ENCODE results near the gene SPINT3.

The SPINT3 gene, protein sequence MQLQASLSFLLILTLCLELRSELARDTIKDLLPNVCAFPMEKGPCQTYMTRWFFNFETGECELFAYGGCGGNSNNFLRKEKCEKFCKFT

DNA sequence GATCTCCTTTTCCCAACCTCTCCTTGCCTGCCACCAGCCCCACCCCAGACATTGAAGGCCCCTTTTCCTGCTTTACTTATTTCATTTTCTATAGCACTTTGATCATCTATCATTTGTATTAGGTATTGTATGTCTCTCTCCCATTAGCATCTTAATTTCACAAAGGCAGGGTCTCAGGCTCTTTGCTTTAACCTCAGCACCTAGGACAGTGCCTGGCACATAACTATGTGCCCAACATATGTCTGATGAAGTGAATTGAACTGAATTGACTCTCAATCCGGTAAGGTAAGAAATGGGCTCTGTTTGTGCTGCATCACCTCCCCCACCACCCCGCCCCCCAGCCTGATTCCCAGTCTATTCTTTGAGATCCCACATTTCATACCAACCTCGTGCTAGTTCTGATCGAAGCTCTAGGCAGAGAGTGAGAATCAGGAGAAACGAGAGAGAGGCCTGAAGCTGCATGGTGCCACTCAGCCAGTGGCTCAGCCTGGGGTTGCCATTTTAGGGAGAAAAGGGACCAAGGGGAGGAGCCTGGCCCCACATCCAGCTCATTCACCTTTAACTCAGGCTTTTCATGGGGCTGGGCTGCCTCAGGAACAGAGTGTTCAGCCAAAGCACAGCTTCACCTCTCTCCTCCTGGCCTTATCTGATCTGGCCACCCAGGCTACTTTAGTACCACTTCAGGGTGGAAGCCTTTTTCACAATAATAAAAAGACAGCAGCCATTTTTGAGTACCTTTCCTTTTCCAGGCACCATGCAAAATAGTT is at the start of gene SPINT3:
TSS of gene SPINT3 (minus strand) at position 476 of the 767 bp plus-strand sequence. CDS start at position 462, 14 bp downstream.
- TF ChIP-seq TCF12 (IDR thresholded peaks at IDR 0.05; ENCODE audit: low read depth), result no peak
- TF ChIP-seq, protein P1, sequence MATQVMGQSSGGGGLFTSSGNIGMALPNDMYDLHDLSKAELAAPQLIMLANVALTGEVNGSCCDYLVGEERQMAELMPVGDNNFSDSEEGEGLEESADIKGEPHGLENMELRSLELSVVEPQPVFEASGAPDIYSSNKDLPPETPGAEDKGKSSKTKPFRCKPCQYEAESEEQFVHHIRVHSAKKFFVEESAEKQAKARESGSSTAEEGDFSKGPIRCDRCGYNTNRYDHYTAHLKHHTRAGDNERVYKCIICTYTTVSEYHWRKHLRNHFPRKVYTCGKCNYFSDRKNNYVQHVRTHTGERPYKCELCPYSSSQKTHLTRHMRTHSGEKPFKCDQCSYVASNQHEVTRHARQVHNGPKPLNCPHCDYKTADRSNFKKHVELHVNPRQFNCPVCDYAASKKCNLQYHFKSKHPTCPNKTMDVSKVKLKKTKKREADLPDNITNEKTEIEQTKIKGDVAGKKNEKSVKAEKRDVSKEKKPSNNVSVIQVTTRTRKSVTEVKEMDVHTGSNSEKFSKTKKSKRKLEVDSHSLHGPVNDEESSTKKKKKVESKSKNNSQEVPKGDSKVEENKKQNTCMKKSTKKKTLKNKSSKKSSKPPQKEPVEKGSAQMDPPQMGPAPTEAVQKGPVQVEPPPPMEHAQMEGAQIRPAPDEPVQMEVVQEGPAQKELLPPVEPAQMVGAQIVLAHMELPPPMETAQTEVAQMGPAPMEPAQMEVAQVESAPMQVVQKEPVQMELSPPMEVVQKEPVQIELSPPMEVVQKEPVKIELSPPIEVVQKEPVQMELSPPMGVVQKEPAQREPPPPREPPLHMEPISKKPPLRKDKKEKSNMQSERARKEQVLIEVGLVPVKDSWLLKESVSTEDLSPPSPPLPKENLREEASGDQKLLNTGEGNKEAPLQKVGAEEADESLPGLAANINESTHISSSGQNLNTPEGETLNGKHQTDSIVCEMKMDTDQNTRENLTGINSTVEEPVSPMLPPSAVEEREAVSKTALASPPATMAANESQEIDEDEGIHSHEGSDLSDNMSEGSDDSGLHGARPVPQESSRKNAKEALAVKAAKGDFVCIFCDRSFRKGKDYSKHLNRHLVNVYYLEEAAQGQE (IDR thresholded peaks at IDR 0.05; ENCODE audit: low read depth), result peak; percentile 82
- no peak for TF ChIP-seq TEAD4 (IDR thresholded peaks at IDR 0.05)
- no peak for TF ChIP-seq YY1 (IDR thresholded peaks at IDR 0.05; ENCODE audit: low read depth)
- TF ChIP-seq, protein P2, sequence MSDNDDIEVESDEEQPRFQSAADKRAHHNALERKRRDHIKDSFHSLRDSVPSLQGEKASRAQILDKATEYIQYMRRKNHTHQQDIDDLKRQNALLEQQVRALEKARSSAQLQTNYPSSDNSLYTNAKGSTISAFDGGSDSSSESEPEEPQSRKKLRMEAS (IDR thresholded peaks at IDR 0.05), result no peak
- no peak for TF ChIP-seq RAD21 (IDR thresholded peaks at IDR 0.05; ENCODE audit: low read depth)
- no peak for TF ChIP-seq TAF1 (IDR thresholded peaks at IDR 0.05; ENCODE audit: low read depth)
- no peak for TF ChIP-seq FOXM1 (IDR thresholded peaks at IDR 0.05; ENCODE audit: borderline replicate concordance, low read depth)

DNA sequence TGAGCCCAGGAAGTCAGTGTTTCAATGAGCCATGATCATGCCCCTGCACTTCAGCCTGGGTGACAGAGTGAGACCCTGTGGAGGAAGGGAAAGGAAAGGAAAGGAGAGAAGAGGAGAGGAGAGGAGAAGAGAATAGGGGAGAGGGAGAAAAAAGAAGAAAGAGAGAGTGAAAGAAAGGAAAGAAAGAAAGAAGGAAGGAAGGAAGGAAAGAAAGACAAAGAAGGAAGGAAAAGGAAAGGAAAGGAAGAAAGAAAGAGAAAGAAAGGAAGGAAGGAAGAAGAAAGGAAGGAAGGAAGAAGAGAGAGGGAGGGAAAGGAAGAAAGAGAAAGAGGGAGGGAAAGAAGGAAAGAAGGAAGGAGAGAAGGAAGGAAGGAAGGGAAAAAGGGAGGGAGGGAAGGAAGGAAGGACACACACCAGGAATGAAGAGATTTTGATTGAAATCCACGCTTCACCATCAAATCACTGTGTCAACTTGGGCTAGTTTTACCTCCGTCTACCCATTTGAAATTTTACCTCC is 49.4 kb upstream of the SPINT3 start:
- TF ChIP-seq CREB1 (IDR thresholded peaks at IDR 0.05; ENCODE audit: low read depth) (no peak), TEAD4 (IDR thresholded peaks at IDR 0.05) (no peak), YY1 (IDR thresholded peaks at IDR 0.05; ENCODE audit: low read depth) (no peak), FOXM1 (IDR thresholded peaks at IDR 0.05; ENCODE audit: borderline replicate concordance, low read depth) (no peak), NFIC (IDR thresholded peaks at IDR 0.05) (no peak), EP300 (IDR thresholded peaks at IDR 0.05; ENCODE audit: borderline replicate concordance) (no peak), TAF1 (IDR thresholded peaks at IDR 0.05; ENCODE audit: low read depth) (no peak), TCF12 (IDR thresholded peaks at IDR 0.05; ENCODE audit: low read depth) (no peak), ZBTB7A (IDR thresholded peaks at IDR 0.05; ENCODE audit: low read depth) (no peak), RAD21 (IDR thresholded peaks at IDR 0.05; ENCODE audit: low read depth) (no peak), EGR1 (IDR thresholded peaks at IDR 0.05) (no peak), CEBPB (IDR thresholded peaks at IDR 0.05) (no peak)
- TF ChIP-seq, protein P3, sequence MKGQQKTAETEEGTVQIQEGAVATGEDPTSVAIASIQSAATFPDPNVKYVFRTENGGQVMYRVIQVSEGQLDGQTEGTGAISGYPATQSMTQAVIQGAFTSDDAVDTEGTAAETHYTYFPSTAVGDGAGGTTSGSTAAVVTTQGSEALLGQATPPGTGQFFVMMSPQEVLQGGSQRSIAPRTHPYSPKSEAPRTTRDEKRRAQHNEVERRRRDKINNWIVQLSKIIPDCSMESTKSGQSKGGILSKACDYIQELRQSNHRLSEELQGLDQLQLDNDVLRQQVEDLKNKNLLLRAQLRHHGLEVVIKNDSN (IDR thresholded peaks at IDR 0.05), result no peak
- TF ChIP-seq, protein P1 (IDR thresholded peaks at IDR 0.05; ENCODE audit: low read depth), result no peak
- TF ChIP-seq, protein P2 (IDR thresholded peaks at IDR 0.05), result no peak

DNA sequence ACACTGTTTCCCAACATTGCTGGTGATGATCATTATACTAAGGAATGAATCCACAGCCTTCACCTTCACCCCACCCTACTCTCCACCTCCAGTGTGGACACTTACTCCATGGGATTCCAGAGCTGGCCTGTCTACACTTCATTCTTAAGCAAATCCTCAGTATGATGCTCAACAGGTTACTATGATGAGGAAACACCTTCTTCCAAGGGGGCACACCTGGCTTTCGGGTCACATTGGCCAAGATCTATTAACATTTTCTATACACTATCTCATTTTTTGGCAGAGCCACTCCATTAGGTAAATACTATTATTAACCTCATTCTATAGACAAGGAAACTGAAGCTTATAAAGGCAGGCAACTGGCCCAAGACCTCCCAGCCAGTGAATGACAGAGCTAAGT is 39.8 kb upstream of the SPINT3 start:
- TF ChIP-seq TCF12 (IDR thresholded peaks at IDR 0.05; ENCODE audit: low read depth) (no peak), NFIC (IDR thresholded peaks at IDR 0.05) (no peak), YY1 (IDR thresholded peaks at IDR 0.05; ENCODE audit: low read depth) (no peak), TEAD4 (IDR thresholded peaks at IDR 0.05) (no peak), CEBPB (IDR thresholded peaks at IDR 0.05) (no peak), RAD21 (IDR thresholded peaks at IDR 0.05; ENCODE audit: low read depth) (no peak), TAF1 (IDR thresholded peaks at IDR 0.05; ENCODE audit: low read depth) (no peak), FOXM1 (IDR thresholded peaks at IDR 0.05; ENCODE audit: borderline replicate concordance, low read depth) (no peak), EP300 (IDR thresholded peaks at IDR 0.05; ENCODE audit: borderline replicate concordance) (no peak)
- TF ChIP-seq, protein P2 (IDR thresholded peaks at IDR 0.05), result no peak
- TF ChIP-seq, protein P1 (IDR thresholded peaks at IDR 0.05; ENCODE audit: low read depth), result no peak
- TF ChIP-seq, protein P3 (IDR thresholded peaks at IDR 0.05), result no peak

Measured in Ishikawa (cell line).